GM23248 (cell line): Measurements from ENCODE around the gene PABPC1L. TPM values are rescaled to one million over a fixed set of nuclear protein-coding genes. Genes with fewer than 3 reads are reported as not detected.

Experiments
- DNase-seq: peaks from one replicate; pipeline ENCODE4 v3.0.0-alpha.2; 2015
- H2AFZ ChIP-seq: fragments of 200-600 bp; sonication (generic); 2 replicates; pipeline ENCODE4 v1.6.1; 2016; ENCODE audit warnings: antibody characterized with exemption
- H3F3A ChIP-seq: fragments of 200-600 bp; sonication (generic); 2 replicates; pipeline ENCODE4 v1.6.1; 2016; ENCODE audit warnings: mild to moderate bottlenecking, antibody characterized with exemption, mixed run types; ENCODE audit not compliant: insufficient read depth
- H3K27ac ChIP-seq: fragments of 200-600 bp; sonication (generic); 2 replicates; pipeline ENCODE4 v1.5.1; 2016; ENCODE audit warnings: mild to moderate bottlenecking
- H3K27me3 ChIP-seq: fragments of 200-600 bp; sonication (generic); replicated peaks from 2 replicates; pipeline ENCODE4 v1.6.1; 2016; ENCODE audit warnings: mild to moderate bottlenecking; ENCODE audit not compliant: insufficient read depth
- H3K36me3 ChIP-seq: fragments of 200-600 bp; sonication (generic); 2 replicates; pipeline ENCODE4 v1.6.1; 2016; ENCODE audit warnings: low read depth, mild to moderate bottlenecking
- H3K4me1 ChIP-seq: fragments of 200-600 bp; sonication (generic); 2 replicates; pipeline ENCODE4 v1.6.1; 2016; ENCODE audit warnings: mild to moderate bottlenecking; ENCODE audit not compliant: insufficient read depth
- H3K4me2 ChIP-seq: fragments of 200-600 bp; sonication (generic); one replicate; pipeline ENCODE4 v1.6.1; 2016; ENCODE audit warnings: mild to moderate bottlenecking; ENCODE audit not compliant: unreplicated experiment
- H3K4me3 ChIP-seq: fragments of 200-600 bp; sonication (generic); 2 replicates; pipeline ENCODE4 v1.5.1; 2016; ENCODE audit warnings: mild to moderate bottlenecking
- H3K79me2 ChIP-seq: fragments of 200-600 bp; sonication (generic); 2 replicates; pipeline ENCODE4 v1.6.1; 2016; ENCODE audit warnings: mild to moderate bottlenecking; ENCODE audit not compliant: insufficient read depth
- H3K9ac ChIP-seq: fragments of 200-600 bp; sonication (generic); 2 replicates; pipeline ENCODE4 v1.6.1; 2016; ENCODE audit warnings: mild to moderate bottlenecking
- H3K9me2 ChIP-seq: fragments of 200-600 bp; sonication (generic); 2 replicates; pipeline ENCODE4 v1.6.1; 2016; ENCODE audit warnings: mixed run types, mild to moderate bottlenecking, moderate library complexity; ENCODE audit not compliant: insufficient read depth
- H3K9me3 ChIP-seq: fragments of 200-600 bp; sonication (generic); one replicate; pipeline ENCODE4 v1.6.1; 2017; ENCODE audit warnings: low read depth
- H4K20me1 ChIP-seq: fragments of 200-600 bp; sonication (generic); 2 replicates; pipeline ENCODE4 v1.6.0; 2016; ENCODE audit not compliant: insufficient read depth
- EZH2 ChIP-seq: fragments of 200-600 bp; sonication (generic); IDR thresholded peaks from 2 replicates; pipeline ENCODE4 v1.6.1; 2018; ENCODE audit warnings: antibody characterized with exemption, mild to moderate bottlenecking; ENCODE audit not compliant: insufficient read depth, poor library complexity, severe bottlenecking
- EZH2phosphoT487 ChIP-seq: fragments of 200-600 bp; sonication (generic); IDR thresholded peaks from 2 replicates; pipeline ENCODE4 v1.6.1; 2018; ENCODE audit warnings: antibody characterized with exemption, moderate library complexity, mild to moderate bottlenecking, low read depth; ENCODE audit not compliant: insufficient read depth
- WGBS, 2 experiments: methylation state at CpG; one replicate each; pipeline ENCODE4 v1.1.6; 2015 to 2017; ENCODE audit warnings: low lambda C conversion rate in 2 of 2, low coverage in 1 of 2; ENCODE audit errors: missing lambda C conversion rate in 2 of 2; 5-methylcytosine and 5-hydroxymethylcytosine counted together
- in situ Hi-C: fragments of 300-500 bp; cut with MboI; formaldehyde crosslinking; loops from 2 replicates; pipeline ENCODE4 v1.15.0; 2020
- polyA plus RNA-seq: library from polyadenylated mRNA; unstranded; fragments of >200 nt; fragmentation: Nextera tagmentation; extraction: Ambion mirVana; gene quantifications from 2 replicates; pipeline ENCODE4 v1.2.1, GENCODE V29; 2016
- total RNA-seq: library from RNA; depleted of rRNA; stranded (reverse); fragments of >200 nt; shearing (Covaris generic); gene quantifications from 2 replicates; pipeline ENCODE4 v1.2.3, GENCODE V29; 2014; rRNA removed

Gene PABPC1L
- total and polyA plus RNA-seq, 2 experiments from 2014 or later = 5.9 to 10.4 TPM

- Histone ChIP-seq H2AFZ (no peak overlapping the region), H3K9me2 (no peaks in the 10 kb centered on the region), H3K4me3 (no peak overlapping the region), H3K4me2 (no peak overlapping the region), H3K9me3 (no peaks in the 10 kb centered on the region), H3K27me3 (no peaks in the 10 kb centered on the region), H4K20me1 (no peaks in the 10 kb centered on the region), H3F3A (peaks cover 23% of the 10 kb centered on the region), H3K36me3 (peaks cover 38% of the 10 kb centered on the region), H3K9ac (no peak overlapping the region), H3K27ac (no peak overlapping the region), H3K4me1 (peaks cover 29% of the 10 kb centered on the region), H3K79me2 (peaks cover 37% of the 10 kb centered on the region)
- in situ Hi-C loops = no loop called here
- no peak for DNase-seq
- WGBS, 2 experiments = 61 to 65% methylated on average over 1 of the region's 1 CpG
- no peak for TF ChIP-seq EZH2
- TF ChIP-seq EZH2phosphoT487 = no peak
Measured at GRCh38 chr20:44988631-44989171, 78.8 kb downstream of the PABPC1L start.

Other genes starting within 250 kb of the PABPC1L start
- gene CCN5, start 194.7 kb upstream of the PABPC1L start, total RNA-seq = 24.5 and 47.3 TPM in 2 replicates
- 20.8 and 23.6 TPM in 2 replicates for gene CCN5, start 194.7 kb upstream of the PABPC1L start, polyA plus RNA-seq
- gene KCNK15, start 164.2 kb upstream of the PABPC1L start, total RNA-seq = 9.9 and 11.1 TPM in 2 replicates
- 5.2 and 5.7 TPM in 2 replicates for gene KCNK15, start 164.2 kb upstream of the PABPC1L start, polyA plus RNA-seq
- gene RIMS4, start 99.5 kb upstream of the PABPC1L start, total RNA-seq = 0.22 TPM in 1 of 2 replicates, not detected in the other
- gene RIMS4, start 99.5 kb upstream of the PABPC1L start, polyA plus RNA-seq = not detected in 2 replicates
- gene YWHAB, start 24.4 kb upstream of the PABPC1L start, total RNA-seq = 95.0 and 116 TPM in 2 replicates
- 425 and 445 TPM in 2 replicates for gene YWHAB, start 24.4 kb upstream of the PABPC1L start, polyA plus RNA-seq
- 53.0 and 63.8 TPM in 2 replicates for gene TOMM34, start 50.3 kb downstream of the PABPC1L start, total RNA-seq
- 63.4 and 69.9 TPM in 2 replicates for gene TOMM34, start 50.3 kb downstream of the PABPC1L start, polyA plus RNA-seq
- gene STK4, start 56.5 kb downstream of the PABPC1L start, total RNA-seq = 21.9 and 30.4 TPM in 2 replicates
- gene STK4, start 56.5 kb downstream of the PABPC1L start, polyA plus RNA-seq = 33.4 and 35.1 TPM in 2 replicates
- 0.11 and 0.25 TPM in 2 replicates for gene KCNS1, start 191.1 kb downstream of the PABPC1L start, total RNA-seq
- 0.55 and 0.99 TPM in 2 replicates for gene KCNS1, start 191.1 kb downstream of the PABPC1L start, polyA plus RNA-seq
- gene WFDC5, start 205.1 kb downstream of the PABPC1L start, total RNA-seq = not detected in 2 replicates
- not detected in 2 replicates for gene WFDC5, start 205.1 kb downstream of the PABPC1L start, polyA plus RNA-seq
- gene WFDC12, start 214.4 kb downstream of the PABPC1L start, total RNA-seq = not detected in 2 replicates
- gene WFDC12, start 214.4 kb downstream of the PABPC1L start, polyA plus RNA-seq = not detected in 2 replicates